ENCODE results near the gene UBE4B. TPM values are rescaled to one million over a fixed set of nuclear protein-coding genes. Genes with fewer than 3 reads are reported as not detected.
"Not testable (repeated sequence)": the region's sequence is repeated elsewhere in the genome, so short reads cannot be mapped to it uniquely, and the experiment has no call there.

Gene UBE4B
- polyA plus RNA-seq (ENCODE audit: insufficient read depth in 1 of 5, insufficient read length in 5 of 5, low replicate concordance in 1 of 5), result 10 to 100 TPM; 43.8 to 52.9 (median 45.9) TPM
- long read RNA-seq, donor 1, full-length matches to known transcripts, result 2 of 28 reads
- long read RNA-seq, donor 1, partial matches to known transcripts, result 26 of 28 reads
- long read RNA-seq, donor 1, other reads (novel, unspliced or antisense), result 0 of 28 reads
- long read RNA-seq, donor 2, partial matches to known transcripts, result 12 of 12 reads
- long read RNA-seq, donor 2, other reads (novel, unspliced or antisense), result 0 of 12 reads
- long read RNA-seq, donor 3, result 0 reads
- long read RNA-seq, donor 4, partial matches to known transcripts, result 12 of 13 reads
- long read RNA-seq, donor 4, other reads (novel, unspliced or antisense), result 0 of 13 reads
- long read RNA-seq, donor 5, partial matches to known transcripts, result 15 of 16 reads
- long read RNA-seq, donor 5, other reads (novel, unspliced or antisense), result 0 of 16 reads
- long read RNA-seq, donor 6, full-length matches to known transcripts, result 1 of 12 reads
- long read RNA-seq, donor 6, partial matches to known transcripts, result 11 of 12 reads
- long read RNA-seq, donor 6, other reads (novel, unspliced or antisense), result 0 of 12 reads
- long read RNA-seq, donor 7, full-length matches to known transcripts, result 1 of 22 reads
- long read RNA-seq, donor 7, partial matches to known transcripts, result 21 of 22 reads
- long read RNA-seq, donor 7, other reads (novel, unspliced or antisense), result 0 of 22 reads
- long read RNA-seq, donor 8, full-length matches to known transcripts, result 2 of 9 reads
- long read RNA-seq, donor 8, partial matches to known transcripts, result 7 of 9 reads
- long read RNA-seq, donor 8, other reads (novel, unspliced or antisense), result 0 of 9 reads

DNA sequence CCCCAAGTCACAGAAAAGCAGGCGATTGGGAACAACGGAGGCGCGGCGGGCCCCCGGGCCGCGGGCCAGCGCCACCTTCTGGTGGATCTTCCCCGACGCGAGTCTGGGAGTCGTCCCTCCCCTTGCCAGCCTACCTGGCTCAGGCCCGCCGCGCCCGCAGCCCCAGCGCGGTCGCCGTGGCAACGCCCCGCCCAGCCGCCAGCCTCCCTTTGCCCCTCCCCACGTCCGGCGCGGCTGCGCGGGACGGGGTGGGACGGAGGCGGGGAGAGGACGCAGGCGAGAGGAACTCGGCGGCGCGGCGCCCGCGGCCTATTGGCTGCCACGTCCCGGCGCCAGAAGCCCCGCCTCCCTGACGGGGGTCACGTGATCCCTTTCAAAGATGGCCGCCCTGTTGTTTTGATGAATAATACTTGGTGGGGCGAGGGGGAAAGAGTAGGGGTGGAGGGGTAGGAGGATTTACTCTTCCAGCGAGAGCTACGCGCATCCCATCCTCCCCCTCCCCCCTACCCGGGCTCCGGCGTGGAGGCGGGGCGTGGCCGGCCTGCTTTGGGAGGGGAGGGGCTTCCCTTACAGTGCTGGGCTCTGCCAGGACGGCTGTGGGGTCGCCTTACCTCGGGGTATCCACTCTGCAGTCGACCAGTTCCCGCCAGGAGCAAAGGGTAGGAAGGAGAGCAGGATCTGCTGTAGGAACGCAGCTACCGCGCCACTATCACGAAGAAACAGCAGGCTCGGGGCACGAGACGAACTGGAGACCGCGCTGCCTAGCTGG lies at the start of gene UBE4B:
UBE4B (plus strand) TSS at position 369 of the 769 bp plus-strand sequence. CDS start 713 bp downstream, outside the sequence.
- peak; percentile 98 to 99 for DNase-seq

DNA sequence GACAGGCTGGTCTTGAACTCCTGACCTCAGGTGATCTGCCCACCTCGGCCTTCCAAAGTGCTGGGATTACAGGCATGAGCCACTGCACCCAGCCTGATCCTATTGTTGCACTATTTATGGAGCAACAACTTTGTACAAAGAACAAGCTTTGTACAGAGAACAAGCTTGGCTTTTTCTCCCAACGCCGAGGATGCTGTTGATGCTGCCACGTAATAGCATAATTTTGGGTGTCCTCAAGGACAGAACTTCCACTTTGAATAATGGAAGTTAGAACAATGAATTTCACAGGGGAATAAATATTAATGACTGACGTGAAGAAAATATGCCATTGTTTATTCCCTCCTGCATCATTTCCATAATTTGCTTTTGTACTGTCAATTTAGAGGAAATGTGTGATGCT lies 48.5 kb upstream of the UBE4B start:
- DNase-seq, result no peak

DNA sequence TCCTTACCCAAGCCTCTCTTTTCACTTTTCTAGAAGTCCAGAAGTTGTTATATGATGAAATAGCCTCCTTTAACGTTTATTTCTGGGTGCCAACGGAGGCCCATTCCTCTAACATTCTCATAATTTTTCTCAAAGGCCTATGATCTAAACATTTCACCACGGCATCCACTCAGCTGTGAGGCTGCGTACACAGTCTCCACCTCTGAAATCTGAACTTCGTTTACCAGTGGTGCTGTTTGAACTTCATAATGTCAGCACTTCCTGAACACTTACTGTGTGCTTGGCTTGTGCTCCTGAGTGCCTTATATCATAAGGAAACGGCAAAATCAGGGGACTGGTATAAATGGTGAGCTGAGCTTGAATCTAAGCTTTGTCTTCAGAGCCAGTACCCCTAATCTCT lies 47.8 kb upstream of the UBE4B start:
- no peak for DNase-seq

DNA sequence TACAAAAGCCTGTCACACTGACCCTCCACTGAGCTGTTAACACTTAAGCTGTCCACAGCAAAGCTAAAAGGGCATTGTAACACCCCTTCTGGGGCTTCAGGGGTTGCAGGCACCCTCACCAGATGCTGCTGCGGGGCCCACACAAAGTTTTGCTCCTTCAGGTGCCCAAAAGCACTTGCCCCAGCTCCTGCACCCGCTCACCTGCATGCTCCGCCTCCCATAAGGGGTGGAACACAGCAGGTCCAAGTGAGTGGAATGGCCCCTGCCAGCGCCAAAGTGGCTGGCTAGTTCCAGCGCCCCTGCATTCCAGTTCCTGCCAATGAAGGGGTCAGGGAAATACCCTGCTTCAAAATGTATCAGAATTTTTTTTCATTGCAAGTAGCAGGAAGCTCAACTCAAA lies 43.0 kb upstream of the UBE4B start:
- DNase-seq, result no peak

DNA sequence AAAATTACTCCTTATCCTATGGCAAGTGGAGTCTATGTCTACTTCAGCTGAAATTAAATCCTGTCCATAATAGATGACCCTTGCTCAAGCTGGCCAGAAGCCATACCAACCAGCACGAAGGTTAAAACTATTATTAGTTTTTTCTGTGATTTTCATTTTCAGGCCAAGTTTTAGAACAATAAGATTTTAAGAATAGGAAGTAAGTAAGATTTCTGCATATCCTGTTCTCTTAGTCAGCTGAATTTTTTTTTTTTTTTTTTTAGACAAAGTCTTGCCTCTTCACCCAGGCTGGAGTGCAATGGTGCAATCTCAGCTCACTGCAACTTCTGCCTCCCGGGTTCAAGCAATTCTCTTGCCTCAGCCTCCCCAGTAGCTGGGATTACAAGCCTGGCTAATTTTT lies 41.8 kb upstream of the UBE4B start:
- no peak for DNase-seq

DNA sequence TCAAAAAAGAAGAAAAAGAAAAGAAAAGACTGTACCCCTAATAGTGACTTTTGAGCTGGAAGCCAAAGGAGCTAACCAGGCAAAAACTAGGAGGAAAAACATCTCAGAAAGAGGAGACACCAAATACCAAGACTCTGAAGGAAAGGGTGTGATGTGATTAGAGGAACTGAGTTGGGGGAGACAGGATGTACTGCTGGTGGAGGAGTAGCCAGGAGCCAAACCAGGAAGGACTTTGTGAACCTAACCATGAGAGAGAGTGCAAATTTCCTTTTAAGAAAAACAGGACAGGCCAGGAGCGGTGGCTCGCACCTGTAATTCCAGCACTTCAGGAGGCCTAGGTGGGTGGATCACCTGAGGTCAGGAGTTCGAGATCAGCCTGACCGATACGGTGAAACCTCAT lies 39.8 kb upstream of the UBE4B start:
- DNase-seq, result no peak

DNA sequence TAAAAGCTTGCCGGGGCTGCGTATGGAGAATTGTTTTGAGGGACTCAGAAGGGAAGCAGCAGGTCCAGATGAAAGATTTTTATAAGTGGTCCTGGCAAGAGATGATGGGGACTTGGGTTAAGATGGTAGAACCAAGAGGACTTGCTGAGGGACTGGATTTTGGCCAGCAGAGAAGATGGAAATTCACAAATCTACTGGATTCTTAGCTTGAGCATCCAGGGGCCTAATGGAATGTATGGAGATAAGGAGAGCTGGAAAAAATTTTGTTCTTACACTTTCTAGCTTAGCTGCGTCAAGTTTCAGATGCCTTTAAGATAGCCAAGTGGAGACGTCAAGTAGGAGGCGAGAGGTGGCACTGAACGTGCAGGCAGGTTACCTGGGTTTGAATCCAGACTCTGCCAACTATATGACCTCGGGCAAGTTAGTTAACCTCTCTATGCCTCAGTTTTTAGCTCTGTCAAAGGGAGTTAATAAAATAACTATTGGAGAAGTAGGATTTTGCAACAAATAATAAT lies 39.1 kb upstream of the UBE4B start:
- DNase-seq, result no peak

DNA sequence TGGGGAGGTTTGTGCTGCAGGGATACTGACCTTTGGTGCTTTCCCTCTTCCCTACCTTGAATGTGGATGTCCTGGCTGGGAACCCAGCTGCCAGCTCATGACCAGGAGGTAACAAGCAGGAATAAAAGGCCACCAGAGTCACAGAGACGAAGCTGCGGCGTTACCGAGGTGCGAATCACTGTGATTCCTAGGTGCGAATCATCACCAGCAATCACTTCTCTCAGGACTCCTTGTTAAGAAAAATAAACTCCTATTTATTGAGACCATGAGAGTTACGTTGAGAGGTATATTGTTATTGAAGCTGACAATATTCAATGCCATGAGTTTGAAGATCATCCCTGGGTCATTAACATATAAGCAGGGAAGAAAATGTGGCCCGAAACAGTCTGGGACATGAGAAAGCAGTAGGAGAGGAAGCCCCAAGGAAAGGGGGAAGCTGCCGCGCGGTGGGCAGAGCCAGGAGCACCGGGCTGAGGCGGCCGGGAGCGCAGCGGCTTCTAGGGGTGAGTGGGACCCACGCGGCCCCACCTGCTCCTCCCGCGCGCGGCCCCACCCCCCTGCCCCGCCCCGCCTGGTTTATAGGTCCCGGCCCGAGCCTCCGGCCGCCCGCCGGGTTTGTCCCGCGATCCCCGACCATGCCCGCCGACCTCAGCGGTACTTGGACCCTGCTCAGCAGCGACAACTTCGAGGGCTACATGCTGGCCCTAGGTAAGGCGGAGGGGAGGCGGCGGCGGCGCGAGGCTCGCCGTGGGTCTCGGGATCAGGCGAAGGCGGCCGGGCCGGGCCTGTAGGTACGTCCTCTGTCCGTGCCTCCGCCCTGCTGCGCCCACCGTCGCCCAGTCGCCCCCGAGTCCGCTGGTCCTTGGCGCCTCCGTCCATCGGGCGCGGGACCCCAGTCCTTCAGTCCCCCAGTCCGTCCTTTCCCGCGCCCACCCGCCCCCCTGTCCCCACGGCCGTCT lies 35.9 kb upstream of the UBE4B start, which contains the start of gene RBP7:
RBP7 (plus strand) TSS at position 605 of the 959 bp plus-strand sequence; CDS start at position 636, 31 bp downstream.
- DNase-seq, result no peak

DNA sequence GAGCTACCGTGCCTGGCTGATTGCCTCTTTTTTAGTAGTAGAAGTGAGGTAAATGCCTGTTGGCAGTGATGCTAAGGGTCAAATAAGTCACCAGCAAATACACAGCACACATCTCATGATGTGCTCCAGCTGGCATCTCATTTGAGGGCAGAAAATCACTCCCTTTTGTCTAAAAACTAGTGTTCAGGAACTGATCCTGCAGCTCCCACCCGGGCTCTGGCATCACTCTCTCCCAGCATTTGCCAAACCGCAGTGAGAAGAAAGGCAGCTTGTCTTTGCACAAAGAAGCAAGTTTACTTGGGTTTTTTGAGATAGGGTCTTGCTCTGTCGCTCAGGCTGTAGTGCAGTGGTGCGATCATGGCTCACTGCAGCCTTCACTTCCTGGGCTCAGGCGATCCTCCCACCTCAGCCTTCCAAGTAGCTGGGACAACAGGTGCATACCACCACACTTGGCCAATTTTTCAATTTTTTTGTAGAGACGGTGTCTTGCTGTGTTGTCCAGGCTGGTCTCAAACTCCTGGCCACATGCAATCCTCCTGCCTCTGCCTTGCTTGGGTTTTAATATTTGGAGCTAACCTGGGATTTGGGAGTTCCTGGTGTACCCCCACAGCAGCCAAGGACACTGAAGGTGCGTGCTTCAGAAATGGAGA lies 31.6 kb upstream of the UBE4B start:
- no peak for DNase-seq

DNA sequence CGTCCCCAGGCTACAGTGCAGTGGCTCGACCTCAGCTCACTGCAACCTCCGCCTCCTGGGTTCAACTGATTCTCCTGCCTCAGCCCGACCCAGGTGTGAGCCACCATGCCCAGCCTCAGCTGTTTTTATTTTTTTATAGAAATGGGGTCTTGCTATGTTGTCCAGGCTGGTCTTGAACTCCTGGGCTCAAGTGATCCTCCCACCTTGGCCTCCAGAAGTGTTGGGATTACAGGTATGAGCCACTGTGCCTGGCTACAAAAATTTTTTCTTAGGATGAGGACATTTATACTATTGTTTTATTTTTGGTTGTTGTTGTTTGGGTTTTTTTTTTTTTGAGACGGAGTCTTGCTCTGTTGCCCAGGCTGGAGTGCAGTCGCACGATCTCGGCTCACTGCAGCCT lies 27.5 kb upstream of the UBE4B start:
- not testable (repeated sequence) for DNase-seq

DNA sequence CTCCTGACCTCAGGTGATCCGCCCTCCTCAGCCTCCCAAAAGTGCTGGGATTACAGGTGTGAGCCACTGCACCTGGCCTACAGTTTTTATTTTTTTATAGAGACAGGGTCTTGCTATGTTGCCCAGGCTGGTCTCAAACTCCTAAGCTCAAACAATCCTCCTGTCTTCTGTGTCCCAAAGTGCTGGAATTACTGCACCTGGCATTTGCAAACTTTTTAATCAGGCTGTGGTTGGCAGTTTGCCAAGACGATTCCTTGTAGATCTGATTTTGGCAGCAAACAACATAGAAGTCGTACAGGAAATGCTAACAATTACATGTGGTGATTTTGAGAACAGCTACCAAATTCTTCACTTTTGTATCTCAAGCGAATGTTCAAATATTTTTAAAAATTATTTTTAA lies 25.6 kb upstream of the UBE4B start:
- no peak for DNase-seq

DNA sequence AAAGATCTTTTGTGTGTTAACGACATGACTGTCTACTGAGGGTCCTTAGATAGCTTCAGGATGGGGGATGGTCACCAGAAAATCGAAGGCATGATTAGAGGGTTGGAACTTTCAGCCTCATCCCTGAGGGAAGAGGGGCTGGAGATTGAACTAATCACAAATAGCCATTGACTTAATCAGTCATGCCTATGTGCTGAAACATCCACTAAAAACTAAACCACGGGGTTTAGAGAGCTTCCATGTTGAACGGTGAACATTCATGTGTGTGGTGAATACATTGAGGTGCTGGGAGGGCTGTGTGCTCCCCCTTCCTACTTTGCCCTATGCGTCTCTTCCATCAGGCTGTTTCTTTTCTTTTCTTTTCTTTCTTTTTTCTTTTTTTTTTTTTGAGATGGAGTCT lies 18.7 kb upstream of the UBE4B start:
- no peak for DNase-seq

DNA sequence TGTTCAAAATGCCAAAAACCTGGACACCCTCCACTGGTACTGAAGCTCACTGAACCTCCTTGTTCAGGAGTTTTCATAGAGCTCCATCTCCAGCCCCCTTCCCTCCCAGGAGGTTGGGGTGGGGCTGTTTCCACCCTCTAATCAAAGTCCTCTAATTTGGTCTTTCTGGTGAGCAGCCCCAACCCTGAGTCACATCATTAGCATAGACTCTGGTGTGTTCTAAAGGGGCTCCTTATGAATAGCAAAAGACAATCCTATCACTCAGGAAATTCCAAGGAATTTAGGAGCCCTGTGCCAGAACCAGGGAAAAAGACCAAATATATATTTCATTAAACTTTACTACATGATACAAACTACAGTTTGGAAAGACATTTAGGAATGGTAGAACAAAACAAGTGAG lies 13.2 kb upstream of the UBE4B start:
- DNase-seq, result no peak

DNA sequence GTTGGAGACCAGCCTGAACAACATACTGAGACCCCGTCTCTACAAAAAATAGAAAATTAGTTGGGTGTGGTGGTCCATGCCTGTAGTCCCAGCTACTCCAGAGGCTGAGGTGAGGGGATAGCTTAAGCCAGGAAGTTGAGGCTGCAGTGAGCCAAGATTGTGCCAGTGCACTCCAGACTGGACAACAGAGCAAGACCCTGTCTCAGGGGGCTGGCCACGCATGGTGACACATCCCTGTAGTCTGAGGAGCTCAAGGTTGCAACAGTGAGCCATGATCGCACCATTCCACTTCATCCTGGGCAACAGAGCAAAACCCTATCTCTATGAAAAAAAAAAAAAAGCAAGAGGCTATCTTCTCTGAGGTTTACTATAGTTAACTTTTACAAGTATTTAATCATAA lies 12.7 kb upstream of the UBE4B start:
- no peak for DNase-seq

DNA sequence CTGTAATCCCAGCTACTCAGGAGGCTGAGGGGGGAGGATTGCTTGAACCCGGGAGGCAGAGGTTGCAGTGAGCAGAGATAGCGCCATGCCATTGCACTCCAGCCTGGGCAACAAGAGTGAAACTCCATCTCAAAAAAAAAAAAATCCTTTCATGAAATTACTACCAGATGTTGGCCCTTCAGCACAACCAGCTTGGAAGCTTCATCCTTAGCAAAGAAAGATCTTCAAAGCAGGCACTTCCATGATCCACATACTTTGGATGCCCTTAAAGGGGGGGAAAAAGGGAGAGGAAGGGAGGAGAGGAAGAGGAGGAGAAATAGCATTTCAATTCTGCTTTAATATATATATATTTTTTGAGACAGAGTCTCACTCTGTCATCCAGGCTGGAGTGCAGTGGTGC lies 12.1 kb upstream of the UBE4B start:
- DNase-seq, result not testable (repeated sequence)

DNA sequence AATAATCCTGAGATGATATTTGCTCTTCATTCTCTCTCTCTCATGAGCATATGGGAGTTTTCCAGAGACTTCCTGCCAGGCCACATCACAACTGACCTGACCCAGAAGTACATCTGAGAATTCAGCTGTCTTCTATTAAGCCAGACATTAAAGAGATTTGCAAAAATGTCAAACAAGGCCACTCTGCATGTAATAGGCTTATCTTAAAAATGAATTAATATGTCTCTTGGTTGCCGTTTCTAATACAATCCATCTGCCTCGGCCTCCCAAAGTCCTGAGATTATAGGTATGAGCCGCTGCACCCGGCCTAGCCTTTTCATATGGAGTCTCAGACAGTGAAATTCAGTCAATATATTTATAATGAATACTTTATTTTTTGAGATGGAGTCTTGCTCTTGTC lies 10.8 kb upstream of the UBE4B start:
- DNase-seq, result not testable (repeated sequence)

DNA sequence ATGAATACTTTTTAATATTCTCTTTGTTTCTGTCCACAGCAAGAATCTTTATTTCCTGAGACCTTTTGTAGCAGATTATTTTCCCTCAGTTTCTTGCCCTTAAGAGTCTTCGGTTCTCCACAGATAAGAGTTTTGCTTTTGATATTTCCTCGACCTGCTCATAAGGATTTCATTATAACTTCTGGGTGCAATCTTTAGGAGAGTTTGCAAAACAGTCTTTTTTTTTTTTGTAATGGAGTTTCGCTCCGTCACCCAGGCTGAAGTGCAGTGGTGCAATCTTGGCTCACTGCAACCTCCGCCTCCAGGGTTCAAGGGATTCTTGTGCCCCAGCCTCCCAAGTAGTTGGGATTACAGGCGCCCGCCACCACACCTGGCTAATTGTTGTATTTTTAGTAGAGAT lies 10.1 kb upstream of the UBE4B start:
- DNase-seq, result no peak

DNA sequence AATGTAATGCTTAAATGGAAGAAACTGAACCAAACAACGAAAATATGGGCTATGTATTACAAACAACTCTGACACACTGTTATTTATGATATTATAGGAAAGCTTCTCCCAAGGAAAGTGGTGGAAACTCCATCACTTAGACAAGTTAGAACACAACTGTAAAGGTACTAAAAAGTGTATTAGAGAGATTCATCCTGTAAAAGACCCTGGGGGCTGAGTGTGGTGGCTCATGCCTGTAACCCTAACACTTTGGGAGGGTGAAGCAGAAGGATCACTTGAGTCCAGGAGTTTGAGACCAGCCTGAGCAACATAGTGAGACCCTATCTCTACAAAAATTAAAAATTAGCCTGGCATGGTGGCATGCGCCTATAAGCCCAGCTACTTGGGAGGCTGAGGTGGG lies 7.4 kb upstream of the UBE4B start:
- no peak for DNase-seq

DNA sequence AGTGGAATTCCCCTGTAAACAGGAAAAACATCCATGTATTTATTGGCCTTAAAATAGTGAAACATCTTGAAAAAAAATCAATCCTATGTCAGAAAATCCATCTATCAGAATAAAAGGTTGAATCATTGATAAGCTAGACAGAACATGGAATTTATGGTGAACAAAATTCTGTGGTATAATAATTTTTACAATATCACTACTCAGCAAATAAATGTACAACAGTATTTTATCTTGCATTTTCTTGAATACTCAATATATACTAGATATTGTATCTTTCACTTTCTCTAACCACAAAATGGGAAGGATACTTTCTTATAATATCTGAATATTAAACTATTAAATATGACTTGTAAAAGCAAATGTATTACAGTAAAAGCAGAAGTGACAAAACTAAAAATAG lies 5.7 kb upstream of the UBE4B start:
- no peak for DNase-seq

DNA sequence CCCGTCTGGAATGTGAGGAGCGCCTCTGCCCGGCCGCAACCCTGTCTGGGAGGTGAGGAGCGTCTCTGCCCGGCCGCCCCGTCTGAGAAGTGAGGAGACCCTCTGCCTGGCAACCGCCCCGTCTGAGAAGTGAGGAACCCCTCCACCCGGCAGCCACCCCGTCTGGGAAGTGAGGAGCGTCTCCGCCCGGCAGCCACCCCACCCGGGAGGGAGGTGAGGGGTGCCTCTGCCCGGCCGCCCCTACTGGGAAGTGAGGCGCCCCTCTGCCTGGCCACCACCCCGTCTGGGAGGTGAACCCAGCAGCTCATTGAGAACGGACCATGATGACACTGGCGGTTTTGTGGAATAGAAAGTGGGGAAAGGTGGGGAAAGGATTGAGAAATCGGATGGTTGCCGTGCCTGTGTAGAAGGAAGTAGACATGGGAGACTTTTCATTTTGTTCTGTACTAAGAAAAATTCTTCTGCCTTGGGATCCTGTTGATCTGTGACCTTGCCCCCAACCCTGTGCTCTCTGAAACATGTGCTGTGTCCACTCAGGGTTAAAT lies 3.7 kb upstream of the UBE4B start:
- DNase-seq, result not testable (repeated sequence)
